Heart left ventricle (tissue), 13 donors: ENCODE results near the gene HTRA3.

Experiments
- CTCF ChIP-seq, 12 donors: fragments of 200-600 bp; sonication (generic) in 4 of 12; IDR thresholded peaks; one replicate each; pipeline versions ENCODE4 v1.5.0 to v1.8.0; 2018 to 2022; ENCODE audit warnings: antibody characterized with exemption in 12 of 12, mild to moderate bottlenecking in 5 of 12
- POLR2A ChIP-seq, 2 donors: fragments of 450-650 bp; IDR thresholded peaks; one replicate each; pipeline ENCODE4 v1.6.1; 2017; ENCODE audit warnings: antibody characterized with exemption in 2 of 2, mild to moderate bottlenecking in 2 of 2, moderate library complexity in 2 of 2
- donor health status: ischemic (EF 13 %, LVEDD 7.1; RV severe dilation, severe dysfunction).
- donor health status: DM: no; HTN: yes; CAD: no.
- donor health status: DM: no; HTN: no; CAD: no.
- donor health status: ischemic (EF 25% LVEDD 6.9; RV normal size, moderate dysfunction).
- donor health status: ischemic (EF 25% LVEDD 5.7; RV mildly dilated, moderate dysfunction).
- donor health status: ischemic (EF 35%, LVEDD 5.7; RV mildly dilated, moderate dysfunction).
- donor health status: nonischemic (EF 11% LVEDD 7.7; RV severe dilation, severe dysfunction).
- donor health status: DM: yes; HTN: yes; CAD: no.
- donor health status: PGD.
- donor health status: ischemic (EF 29% LVEDD 5.4; RV normal size, mild dysfunction).
- donor health status: nonischemic (EF 23%, LVEDD 6.1; RV moderate dilation, normal function).

DNA sequence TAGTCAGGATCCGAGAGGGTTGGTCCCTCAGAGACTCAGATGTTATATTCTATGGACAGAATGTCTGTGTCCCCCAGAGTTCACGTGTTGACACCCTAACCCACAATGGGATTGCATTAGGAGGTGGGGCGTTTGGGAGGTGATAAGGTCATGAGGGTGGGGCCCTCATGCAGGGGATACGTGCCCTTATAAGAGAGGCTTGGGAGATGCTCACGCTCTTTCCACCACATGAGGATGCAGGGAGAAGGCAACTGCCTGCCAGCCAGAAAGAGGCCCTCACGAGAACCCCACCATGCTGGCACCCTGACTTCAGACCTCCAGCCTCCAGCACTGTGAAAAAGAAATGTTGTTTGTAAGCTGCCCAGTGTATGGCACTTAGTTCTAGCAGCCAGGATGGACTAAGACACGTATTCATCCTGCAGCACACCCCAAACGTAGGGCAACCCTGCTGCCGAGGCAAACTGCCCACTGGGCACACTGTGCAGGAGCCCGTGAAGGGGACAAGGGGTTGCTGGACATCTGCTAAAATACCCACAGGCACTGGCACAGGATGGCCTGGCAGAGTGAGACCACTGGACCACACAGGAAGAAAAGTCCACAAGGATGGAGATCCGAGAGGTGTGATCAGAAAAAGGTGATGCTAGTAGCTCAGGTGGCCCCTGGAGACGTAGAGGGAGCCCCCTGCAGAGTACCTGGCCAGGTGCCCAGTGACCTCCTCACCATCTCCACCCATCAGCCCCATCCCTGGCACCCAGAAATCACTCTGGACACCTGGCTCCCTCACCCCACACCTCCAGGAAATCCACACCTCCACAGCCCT lies 62.7 kb downstream of the HTRA3 start:
- TF ChIP-seq CTCF (IDR thresholded peaks at IDR 0.05), result no peak
- no peak for TF ChIP-seq POLR2A (IDR thresholded peaks at IDR 0.05)
